GM12801 (cell line): ENCODE data around the gene ATRNL1.

Experiments
- CTCF ChIP-seq: IDR thresholded peaks from one replicate; pipeline ENCODE4 v1.5.1; 2011; ENCODE audit warnings: control low read depth; ENCODE audit not compliant: insufficient read length; ENCODE audit errors: extremely low read depth

The ATRNL1 gene

GRCh38 chr10:115093286-115093775 lies at the start of gene ATRNL1:
TSS of gene ATRNL1 (plus strand) at chr10:115093365. CDS start at chr10:115093751, 386 bp downstream.
- TF ChIP-seq CTCF, result no peak

- TF ChIP-seq CTCF, result no peak
Measured at GRCh38 chr10:115043719-115044118, 49.4 kb upstream of the ATRNL1 start.

- TF ChIP-seq CTCF, result no peak
Measured at GRCh38 chr10:115044891-115045290, 48.3 kb upstream of the ATRNL1 start.

GRCh38 chr10:115045499-115045898 lies 47.7 kb upstream of the ATRNL1 start:
- TF ChIP-seq CTCF, result no peak

GRCh38 chr10:115046686-115047236 lies 46.4 kb upstream of the ATRNL1 start:
- no peak for TF ChIP-seq CTCF

GRCh38 chr10:115047705-115048104 lies 45.5 kb upstream of the ATRNL1 start:
- TF ChIP-seq CTCF, result no peak

GRCh38 chr10:115049318-115049717 lies 43.8 kb upstream of the ATRNL1 start:
- TF ChIP-seq CTCF, result no peak
